HG02885 (cell line): ENCODE results near the gene FOXL2NB.

ENCODE experiments used
- ATAC-seq: cut with Tn5 transposase; IDR thresholded peaks from one replicate; pipeline ENCODE4 v1.9.1; 2021; ENCODE audit warnings: mild to moderate bottlenecking; ENCODE audit not compliant: unreplicated experiment, poor library complexity

FOXL2NB gene

DNA sequence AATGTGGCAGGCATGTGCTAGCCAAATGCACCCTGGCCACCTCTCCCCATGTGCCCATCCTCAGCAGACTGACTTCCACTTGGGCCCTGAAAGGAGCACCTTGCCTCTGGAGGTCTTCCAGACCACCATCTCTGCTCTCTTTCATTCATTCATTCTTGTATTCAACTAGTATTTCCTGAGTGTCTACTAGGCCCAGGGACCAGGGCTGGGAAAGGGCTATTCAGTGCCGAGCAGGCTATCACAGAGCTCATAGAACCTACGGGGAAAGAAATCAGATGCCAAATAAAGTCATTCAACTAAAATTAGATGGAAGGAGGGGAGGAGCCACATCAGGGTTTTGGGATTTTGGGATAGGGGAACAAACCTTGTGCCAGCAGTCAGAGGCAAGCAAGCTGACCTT is 40.2 kb downstream of the FOXL2NB start:
- no peak for ATAC-seq

- ATAC-seq: no peak
These were observed 48.7 kb downstream of the FOXL2NB start for GRCh38 chr3:138995706-138996105.
